ENCODE measurements around the gene HELZ2. TPM values are rescaled to one million over a fixed set of nuclear protein-coding genes. Genes with fewer than 3 reads are reported as not detected.
"Not testable (repeated sequence)": the region's sequence is repeated elsewhere in the genome, so short reads cannot be mapped to it uniquely, and the experiment has no call there.

Gene HELZ2
- 13.2 TPM for total RNA-seq
- long read RNA-seq, partial matches to known transcripts = 1 of 4 reads
- long read RNA-seq, other reads (novel, unspliced or antisense) = 2 of 4 reads

GRCh38 chr20:63574156-63574828, at the start of gene HELZ2:
Gene HELZ2 (minus strand): TSS chr20:63574239. CDS start chr20:63572385, 1,854 bp downstream.
- peak; percentile 86 for DNase-seq
- intact Hi-C loops (cut with micrococcal nuclease) = no loop called here
- peak; percentile 81 for ATAC-seq

GRCh38 chr20:63622732-63623131, 48.7 kb upstream of the HELZ2 start:
- ATAC-seq (no peak), DNase-seq (peak; percentile 6)
- intact Hi-C loops (cut with micrococcal nuclease) = no loop called here

GRCh38 chr20:63622096-63622495, 48.1 kb upstream of the HELZ2 start:
- DNase-seq (peak; percentile 7), ATAC-seq (no peak)
- intact Hi-C loops (cut with micrococcal nuclease) = no loop called here

GRCh38 chr20:63620991-63621390, 47.0 kb upstream of the HELZ2 start:
- DNase-seq (peak; percentile 4), ATAC-seq (no peak)
- intact Hi-C loops (cut with micrococcal nuclease) = no loop called here

GRCh38 chr20:63619505-63619904, 45.5 kb upstream of the HELZ2 start:
- DNase-seq = peak; percentile 10
- intact Hi-C loops (cut with micrococcal nuclease) = no loop called here
- ATAC-seq = no peak

- intact Hi-C loops (cut with micrococcal nuclease) = no loop called here
- DNase-seq = peak; percentile 15
- no peak for ATAC-seq
Measured at GRCh38 chr20:63619086-63619485, 45.0 kb upstream of the HELZ2 start.

- intact Hi-C loops (cut with micrococcal nuclease) = no loop called here
- ATAC-seq (no peak), DNase-seq (peak; percentile 9)
Measured at GRCh38 chr20:63618291-63618980, 44.4 kb upstream of the HELZ2 start.

GRCh38 chr20:63617876-63618265, 43.8 kb upstream of the HELZ2 start:
- ATAC-seq (no peak), DNase-seq (no peak)
- intact Hi-C loops (cut with micrococcal nuclease) = no loop called here

GRCh38 chr20:63617092-63617875, 43.2 kb upstream of the HELZ2 start:
- ATAC-seq (no peak), DNase-seq (peak; percentile 30)
- intact Hi-C loops (cut with micrococcal nuclease) = no loop called here

- ATAC-seq; intact Hi-C loops (cut with micrococcal nuclease): not testable (repeated sequence)
- peak; percentile 32 for DNase-seq
Measured at GRCh38 chr20:63613863-63614594, 40.0 kb upstream of the HELZ2 start.

- DNase-seq (peak; percentile 33), ATAC-seq (peak; percentile 25)
- intact Hi-C loops (cut with micrococcal nuclease) = no loop called here
Measured at GRCh38 chr20:63612276-63612931, 38.4 kb upstream of the HELZ2 start.

GRCh38 chr20:63611646-63612045, 37.6 kb upstream of the HELZ2 start:
- intact Hi-C loops (cut with micrococcal nuclease) = no loop called here
- ATAC-seq = no peak
- DNase-seq = no peak

GRCh38 chr20:63610581-63611435, 36.8 kb upstream of the HELZ2 start:
- no peak for ATAC-seq
- intact Hi-C loops (cut with micrococcal nuclease) = no loop called here
- no peak for DNase-seq

GRCh38 chr20:63606686-63607085, 32.6 kb upstream of the HELZ2 start:
- intact Hi-C loops (cut with micrococcal nuclease) = no loop called here
- DNase-seq = no peak
- no peak for ATAC-seq

GRCh38 chr20:63602321-63602720, 28.3 kb upstream of the HELZ2 start:
- ATAC-seq (no peak), DNase-seq (no peak)
- intact Hi-C loops (cut with micrococcal nuclease) = no loop called here

GRCh38 chr20:63601679-63602078, 27.6 kb upstream of the HELZ2 start:
- intact Hi-C loops (cut with micrococcal nuclease); ATAC-seq; DNase-seq: not testable (repeated sequence)

GRCh38 chr20:63599396-63600050, 25.5 kb upstream of the HELZ2 start:
- DNase-seq (no peak), ATAC-seq (no peak)
- intact Hi-C loops (cut with micrococcal nuclease) = no loop called here
